C4-2B (cell line): Measurements from ENCODE around the gene ADGRA1.

Source experiments
- CTCF ChIP-seq: fragments of 450-650 bp; conservative IDR thresholded peaks from 2 replicates; pipeline ENCODE4 v1.5.1; 2017; ENCODE audit warnings: mild to moderate bottlenecking
- ZFX ChIP-seq: fragments of 450-650 bp; IDR thresholded peaks from 2 replicates; pipeline ENCODE4 v1.6.1; 2017

GRCh38 chr10:133067149-133068105 lies 20.3 kb upstream of the ADGRA1 start:
- TF ChIP-seq CTCF (no peak), ZFX (no peak)
